Measurements from ENCODE around the gene ACAP2.
"Not testable (repeated sequence)": the region's sequence is repeated elsewhere in the genome, so short reads cannot be mapped to it uniquely, and the experiment has no call there.

Gene ACAP2

DNA sequence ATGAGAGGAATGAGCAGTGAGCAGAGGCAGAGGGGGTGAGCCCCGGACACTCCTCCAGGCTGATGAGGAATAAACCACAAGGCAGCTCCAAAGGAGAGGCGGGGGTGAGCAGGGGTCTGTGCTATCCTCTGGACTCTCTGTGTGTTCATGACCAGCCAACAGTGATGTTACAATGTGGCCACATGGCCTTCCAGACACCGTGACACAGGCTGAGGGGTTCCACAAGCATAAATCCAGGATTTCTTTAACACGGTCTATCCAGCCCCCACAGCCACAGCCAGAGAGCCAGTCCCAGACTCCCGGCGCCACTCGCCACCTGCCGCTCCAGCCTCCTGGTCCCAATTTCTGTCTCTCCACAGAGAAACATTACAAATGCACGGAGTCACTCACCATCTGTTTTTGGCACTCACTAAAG lies 196.2 kb downstream of the ACAP2 start:
- DNase-seq (ENCODE audit: low read depth in 2 of 2): no peak

DNA sequence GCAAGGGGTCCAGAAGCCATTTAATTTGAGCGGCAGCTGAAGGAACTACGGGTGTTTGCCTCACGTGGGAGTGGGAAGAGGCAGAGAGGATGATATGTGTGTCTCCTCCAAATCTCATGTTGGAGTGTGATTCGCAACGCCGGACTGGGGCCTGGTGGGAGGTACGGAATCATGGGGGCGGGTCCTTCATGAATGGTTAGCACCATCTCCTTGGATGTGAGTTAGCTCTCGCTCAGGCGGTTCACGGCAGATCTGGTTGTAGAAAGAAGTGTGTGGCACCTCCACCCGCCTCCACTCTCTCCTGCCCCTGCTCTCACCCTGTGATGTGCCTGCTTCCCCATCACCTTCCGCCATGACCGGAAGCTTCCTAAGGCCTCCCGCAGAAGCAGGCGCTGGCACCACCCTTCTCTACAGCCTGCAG lies 197.3 kb downstream of the ACAP2 start:
- DNase-seq (ENCODE audit: low read depth in 2 of 2): no peak

DNA sequence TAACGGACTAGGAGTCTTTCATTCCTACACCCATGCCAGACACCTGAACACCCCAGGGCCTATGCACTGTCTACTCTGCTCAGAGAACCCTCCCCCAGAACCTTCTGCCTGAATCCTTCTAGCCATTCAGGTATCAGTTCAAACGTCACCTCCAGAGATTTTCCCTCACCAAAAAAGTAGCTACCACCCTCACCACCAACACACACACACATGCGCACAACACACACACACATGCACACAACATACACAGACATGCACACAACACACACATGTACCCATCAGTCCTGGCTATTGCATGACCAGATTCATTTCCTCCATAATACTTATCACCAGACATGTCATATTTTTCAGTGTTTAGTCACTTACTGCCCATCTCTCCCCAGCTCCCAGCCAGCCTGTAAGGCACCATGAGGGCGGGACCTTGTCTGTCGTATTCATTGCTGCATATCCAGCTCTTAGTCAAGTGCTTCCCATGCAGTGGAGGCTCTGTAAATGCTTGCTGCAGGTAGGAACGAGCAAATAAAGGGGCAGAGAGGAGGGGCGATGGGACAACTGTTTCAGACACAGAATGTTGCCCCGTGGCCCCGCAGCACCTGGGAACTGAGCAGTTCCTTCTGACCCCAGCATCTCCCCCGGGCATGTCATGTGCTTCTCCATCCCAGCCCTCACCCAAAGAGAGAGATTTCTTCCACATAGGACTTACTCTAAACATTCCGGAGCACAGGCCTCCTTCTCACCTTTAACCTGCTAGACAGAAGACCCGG lies 201.0 kb downstream of the ACAP2 start:
- DNase-seq (ENCODE audit: low read depth in 2 of 2): no peak

DNA sequence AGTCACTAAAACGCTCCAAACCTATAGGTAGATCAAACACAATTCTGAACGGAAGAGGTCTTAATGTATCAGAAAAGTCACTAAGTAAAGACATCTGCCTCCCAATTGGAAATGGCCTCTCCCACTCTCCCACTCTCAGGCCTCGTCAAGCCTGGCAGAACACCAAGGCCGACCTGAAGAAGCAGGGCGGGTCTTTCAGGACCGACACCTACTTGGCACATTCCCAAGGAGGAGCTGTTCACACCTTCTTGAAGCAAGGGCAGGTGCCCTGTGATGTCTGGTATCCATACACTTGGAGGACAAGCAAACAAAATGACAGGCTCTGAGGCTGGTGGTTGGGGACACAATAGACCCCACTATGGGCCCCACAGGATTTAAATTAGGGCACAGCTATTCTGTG lies 201.9 kb downstream of the ACAP2 start:
- no peak for DNase-seq (ENCODE audit: low read depth in 2 of 2)

DNA sequence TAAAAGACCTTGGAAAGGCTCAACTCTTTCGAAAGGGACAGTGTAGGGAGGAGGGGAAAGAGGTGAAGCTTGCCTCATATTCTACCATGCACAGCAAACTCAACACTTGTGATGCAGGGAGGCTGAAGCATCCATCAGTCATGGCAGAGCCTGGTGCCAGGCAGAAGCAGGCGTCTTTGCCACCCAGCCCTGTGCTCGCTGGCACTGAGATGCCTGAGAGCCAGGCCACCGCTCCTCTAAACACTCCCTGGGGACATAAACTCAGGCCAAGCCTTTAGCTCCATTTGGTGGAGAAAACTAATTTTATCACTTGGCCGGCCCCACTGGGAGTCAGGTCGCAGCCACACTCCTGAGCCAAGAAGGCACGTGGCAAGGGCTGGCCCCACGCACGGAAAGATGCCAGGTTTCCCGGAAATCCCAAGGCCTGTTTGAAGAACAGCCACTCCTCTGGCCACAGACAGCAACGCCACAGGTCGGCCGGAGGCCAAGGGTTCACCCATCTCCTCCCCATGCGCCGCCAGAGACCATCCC lies 202.6 kb downstream of the ACAP2 start:
- no peak for DNase-seq (ENCODE audit: low read depth in 2 of 2)

DNA sequence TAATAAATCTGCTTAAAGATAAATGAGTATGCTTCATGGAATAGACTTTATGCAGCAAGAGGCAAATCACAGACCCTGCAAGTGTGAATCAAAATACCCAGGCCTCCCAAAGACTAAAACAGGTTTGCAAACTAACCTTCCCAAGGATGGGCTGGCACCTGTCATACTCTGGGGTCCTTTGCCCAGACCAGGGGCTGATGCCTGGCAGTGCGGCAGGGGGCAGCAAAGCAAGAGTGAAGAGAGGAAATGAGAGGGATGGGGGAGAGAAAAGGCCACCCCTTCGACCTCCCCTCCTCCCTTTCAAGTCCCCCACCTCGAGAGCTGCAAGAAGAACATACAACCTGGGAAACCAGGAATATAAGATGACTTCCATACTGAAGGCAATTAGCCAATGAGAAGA lies 203.7 kb downstream of the ACAP2 start:
- DNase-seq (ENCODE audit: low read depth in 2 of 2): no peak

DNA sequence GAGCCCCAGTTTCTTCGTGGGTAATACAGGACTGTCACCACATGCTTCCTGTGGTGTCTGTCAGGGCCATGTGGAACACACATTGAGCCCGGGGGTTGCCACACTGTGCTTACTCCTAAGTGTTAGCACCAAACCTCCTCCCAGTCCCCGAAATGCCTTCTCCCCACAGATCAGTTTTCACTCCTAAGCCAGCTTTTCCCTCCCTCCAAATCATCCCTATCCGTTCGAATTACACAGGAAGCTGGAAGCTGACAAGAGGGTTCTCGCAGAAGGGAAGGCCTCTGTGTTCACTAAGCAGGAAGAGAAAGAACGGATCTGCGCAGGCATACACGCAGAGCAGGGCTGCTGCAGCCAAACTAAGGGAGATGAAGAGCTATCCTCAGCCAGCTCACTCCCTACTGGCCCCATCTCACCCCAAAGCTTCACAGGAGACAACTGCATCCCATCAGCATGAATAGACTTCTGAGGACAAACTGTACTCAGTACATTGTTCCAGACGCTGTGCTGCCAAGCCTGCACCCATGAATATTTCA lies 204.2 kb downstream of the ACAP2 start:
- DNase-seq (ENCODE audit: low read depth in 2 of 2): no peak

DNA sequence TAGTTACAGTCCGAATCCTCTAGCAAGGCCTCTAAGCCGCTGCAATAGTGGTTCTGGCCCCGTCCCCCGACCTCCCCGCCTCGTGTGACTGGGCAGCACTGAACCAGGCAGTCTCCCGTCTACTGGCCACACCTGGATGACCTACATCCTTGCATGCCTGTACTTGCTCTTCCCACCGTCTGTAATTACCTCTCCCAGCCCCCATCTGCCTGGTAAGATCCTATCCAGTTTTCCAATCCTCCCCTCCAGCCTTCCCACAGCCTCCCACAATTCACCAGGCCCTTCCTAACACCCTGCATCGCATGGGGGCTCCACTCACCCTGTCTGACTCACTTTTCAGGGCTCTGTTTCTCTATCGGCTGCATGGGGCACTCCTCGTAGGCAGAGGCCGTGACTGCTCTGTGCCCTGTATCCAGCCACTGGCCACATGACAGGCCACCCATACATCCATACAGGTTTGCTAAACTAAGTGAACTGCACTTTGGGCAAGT lies 204.7 kb downstream of the ACAP2 start:
- no peak for DNase-seq (ENCODE audit: low read depth in 2 of 2)

DNA sequence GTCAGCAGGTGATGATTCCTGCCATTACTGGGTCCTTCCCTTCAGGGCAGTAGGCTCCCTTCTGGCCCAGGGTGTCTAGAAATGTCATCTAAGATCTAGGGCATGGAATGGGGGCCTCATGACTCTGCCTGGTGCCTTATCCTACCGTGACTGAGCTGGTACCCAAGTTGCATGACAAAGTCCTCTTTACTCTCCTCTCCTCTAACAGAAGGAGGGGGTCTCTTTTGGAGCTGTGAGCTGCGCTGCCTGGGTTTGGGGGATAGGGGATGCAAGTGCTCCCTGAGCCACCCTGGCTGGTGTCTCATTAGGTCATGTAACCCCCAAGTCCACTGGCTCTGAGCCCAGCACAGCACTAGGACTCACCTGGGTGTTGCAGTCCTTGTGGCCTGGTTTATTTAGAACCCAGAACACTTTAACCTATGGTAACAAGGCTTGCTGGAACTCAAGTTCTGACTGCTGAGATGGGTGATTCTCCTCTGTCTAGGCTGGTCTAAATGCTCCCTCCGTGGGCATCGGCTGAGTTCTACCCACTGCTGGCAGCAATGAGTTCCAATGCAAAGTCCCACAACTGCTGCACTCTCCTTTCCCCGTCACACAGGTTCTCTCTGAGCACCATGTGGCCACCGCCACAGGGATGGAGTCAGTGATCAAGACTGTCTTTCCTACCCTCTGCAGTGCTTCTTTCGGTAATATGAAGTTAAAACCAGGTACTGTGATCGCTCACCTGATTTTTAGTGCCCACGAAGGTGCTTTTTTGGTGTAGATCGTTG lies 205.8 kb downstream of the ACAP2 start:
- DNase-seq (ENCODE audit: low read depth in 2 of 2): no peak

DNA sequence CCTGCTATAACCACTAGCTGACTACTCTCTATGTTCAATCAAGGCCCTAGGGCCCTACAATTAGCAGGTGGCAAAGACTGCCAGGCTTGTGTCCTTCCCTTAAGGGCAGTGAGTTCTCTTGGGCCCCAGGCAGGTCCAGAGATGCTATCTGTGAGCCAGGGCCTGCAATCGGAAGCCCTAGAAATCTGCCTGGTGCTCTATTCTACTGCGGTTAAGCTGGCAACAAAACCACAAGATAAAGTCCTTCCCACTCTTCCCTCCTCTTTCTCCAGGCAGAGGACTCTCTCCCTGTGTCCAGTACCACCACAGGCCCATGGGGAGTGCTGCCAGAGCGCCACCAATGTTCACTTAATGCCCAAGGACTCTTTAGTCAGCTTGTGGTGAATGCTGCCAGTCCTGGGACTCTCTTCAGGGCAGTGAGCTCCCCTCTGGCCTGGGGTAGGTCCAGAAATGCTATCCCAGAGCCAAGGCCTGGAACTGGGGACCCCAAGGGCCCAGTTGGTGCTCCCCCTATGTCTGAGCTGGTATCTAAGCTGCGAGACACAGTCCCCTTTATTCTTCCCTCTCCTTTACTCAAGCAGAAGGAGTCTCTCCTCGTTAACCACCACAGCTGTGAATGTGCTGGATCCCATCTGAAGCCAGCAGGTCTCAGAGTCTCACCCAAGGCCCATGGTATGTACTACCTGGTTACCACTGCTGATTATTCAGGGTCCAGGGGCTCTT lies 206.6 kb downstream of the ACAP2 start:
- no peak for DNase-seq (ENCODE audit: low read depth in 2 of 2)

DNA sequence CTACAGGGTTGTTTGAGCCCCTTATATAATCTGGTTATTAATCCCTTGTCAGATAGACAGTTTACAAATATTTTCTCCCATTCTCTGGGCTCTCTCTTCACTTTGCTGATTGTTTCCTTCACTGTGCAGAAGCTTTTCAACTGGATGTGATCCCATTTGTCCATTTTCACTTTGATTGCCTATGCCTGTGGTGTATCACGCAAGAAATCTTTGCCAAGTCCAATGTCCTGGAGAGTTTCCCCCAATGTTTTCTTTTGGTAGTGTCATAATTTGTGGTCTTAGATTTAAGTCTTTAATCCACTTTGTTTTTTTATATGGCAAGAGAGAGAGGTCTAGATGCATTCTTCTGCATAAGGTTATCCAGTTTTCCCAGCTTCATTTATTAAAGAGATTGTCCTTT lies 212.6 kb downstream of the ACAP2 start:
- no peak for DNase-seq (ENCODE audit: low read depth in 2 of 2)

DNA sequence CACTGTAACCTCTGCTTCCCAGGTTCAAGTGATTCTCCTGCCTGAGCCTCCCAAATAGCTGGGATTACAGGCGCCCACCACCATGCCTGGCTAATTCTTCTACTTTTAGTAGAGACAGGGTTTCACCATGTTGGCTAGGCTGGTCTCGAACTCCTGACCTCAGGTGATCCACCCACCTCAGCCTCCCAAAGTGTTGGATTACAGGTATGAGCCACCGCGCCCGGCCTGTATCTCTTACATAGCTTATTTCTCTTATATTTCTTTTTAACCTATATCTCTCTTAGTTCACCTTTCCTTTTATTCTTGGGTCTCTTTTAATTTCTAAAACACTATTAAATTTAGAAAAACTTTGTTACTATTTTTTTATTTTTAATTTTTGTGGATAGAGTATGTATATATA lies 213.9 kb downstream of the ACAP2 start:
- not testable (repeated sequence) for DNase-seq (ENCODE audit: low read depth in 2 of 2)

DNA sequence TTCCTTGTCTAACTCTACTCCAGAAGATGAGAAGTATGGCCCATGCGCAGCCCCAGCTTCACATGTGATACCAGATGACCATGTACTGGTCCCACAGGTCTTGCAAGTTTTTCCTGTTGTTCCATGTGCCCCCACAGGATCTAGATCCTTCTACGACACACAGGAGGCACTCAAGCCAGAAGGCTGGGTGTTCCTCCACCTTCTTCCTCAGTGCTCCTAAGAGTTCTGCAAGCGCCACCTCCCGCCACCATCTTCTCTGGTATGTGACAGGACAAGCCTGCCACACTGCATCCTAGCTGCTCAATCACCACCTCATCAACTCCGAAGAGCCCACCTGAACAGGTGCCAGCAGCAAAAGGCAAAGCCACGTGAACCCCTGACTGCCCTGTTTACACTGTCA lies 214.9 kb downstream of the ACAP2 start:
- DNase-seq (ENCODE audit: low read depth in 2 of 2): no peak

DNA sequence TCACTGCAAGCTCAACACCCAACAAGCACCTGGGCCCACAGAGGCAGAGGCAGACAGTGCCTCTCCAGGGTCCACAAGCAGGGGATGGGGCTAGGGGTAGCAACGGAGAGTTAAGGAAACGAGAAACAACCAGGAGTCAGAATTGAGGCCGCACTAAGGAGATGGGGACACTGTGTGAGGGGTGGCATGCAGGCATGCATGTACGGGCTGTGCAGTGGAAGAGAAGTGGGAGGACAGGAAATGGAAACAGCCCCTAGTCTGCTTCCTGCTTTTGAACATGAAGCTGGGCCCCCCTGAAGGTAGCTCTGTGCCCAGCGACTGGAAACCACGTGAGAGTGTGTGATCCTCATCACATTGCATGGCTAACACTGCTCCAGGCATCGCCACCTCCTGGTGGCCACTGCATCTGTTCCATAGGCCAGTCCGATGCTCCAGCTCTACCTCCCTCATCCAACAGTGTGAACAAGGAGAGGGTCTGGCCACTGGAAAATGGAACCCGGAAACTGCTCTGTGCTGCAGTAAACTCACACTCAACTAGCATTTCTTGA lies 215.8 kb downstream of the ACAP2 start:
- no peak for DNase-seq (ENCODE audit: low read depth in 2 of 2)

DNA sequence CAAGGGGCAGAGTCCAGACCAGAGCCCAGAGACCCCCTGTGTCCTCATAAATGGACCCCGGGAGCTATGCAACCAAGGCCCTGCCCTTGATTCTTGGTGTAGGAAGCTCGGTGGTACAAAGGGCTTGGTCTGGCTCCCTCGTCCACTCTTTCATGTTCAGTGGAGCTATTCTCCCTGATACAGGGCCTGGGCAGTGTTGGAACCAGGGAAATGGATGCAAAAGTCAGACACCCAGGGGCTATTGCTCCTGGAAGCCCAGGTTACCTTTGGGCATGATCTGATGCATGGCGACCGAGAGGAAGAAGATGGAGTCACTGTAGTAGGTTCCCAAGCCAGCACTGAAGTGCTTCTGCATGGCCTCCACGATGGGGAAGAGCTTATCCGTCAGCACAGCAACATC lies 216.4 kb downstream of the ACAP2 start:
- DNase-seq (ENCODE audit: low read depth in 2 of 2): no peak

DNA sequence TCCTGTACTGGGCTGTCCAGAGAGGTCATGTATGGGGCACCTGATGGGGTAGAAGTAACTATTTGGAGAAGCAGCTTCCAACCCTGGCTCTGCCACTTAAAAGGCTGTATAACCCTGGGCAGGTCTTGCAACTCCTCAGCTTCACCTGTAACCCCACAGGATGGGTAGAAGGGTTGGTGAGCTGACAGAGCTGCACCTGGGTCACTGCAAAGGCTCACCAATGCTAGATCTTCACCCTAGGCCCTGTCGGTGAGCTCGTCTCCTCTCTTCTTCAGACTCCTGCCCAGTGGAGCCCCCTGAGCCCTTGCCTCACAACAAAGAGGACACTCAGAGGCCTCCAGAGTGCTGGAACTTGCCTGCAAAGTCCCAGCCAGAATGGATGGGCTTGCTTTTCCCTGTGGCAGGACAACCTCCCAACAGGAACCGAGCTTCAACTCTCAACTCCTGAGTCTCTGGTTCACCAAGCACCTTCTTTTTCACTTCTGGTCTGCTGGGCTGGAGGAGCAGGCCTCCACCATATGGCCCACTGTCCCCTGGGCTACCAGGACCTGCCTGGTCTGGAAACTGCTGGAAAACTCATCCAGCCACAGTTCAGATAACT lies 217.7 kb downstream of the ACAP2 start:
- DNase-seq (ENCODE audit: low read depth in 2 of 2): no peak
